ENCODE measurements around the gene RALGAPA1.

- TF ChIP-seq EZH2 (IDR thresholded peaks at IDR 0.05; ENCODE audit: insufficient read depth, poor library complexity, severe bottlenecking): no peak
- TF ChIP-seq EZH2phosphoT487 (IDR thresholded peaks at IDR 0.05; ENCODE audit: insufficient read depth, low read depth): no peak
These were observed 243.1 kb downstream of the RALGAPA1 start for GRCh38 chr14:35565871-35566464.

All from GM23248 (cell line).